Esophagus muscularis mucosa (tissue), 3 donors: ENCODE results near the gene COX6A1.

Experiments
- CTCF ChIP-seq, 3 experiments: fragments of 200-600 bp in 2 of 3; fragments of 450-650 bp in 1 of 3; sonication (generic) in 2 of 3; IDR thresholded peaks; one replicate each; pipeline ENCODE4 v1.5.1; 2017 to 2019; ENCODE audit warnings: antibody characterized with exemption in 3 of 3, mild to moderate bottlenecking in 2 of 3, moderate library complexity in 1 of 3
- EP300 ChIP-seq: sonication (generic); formaldehyde crosslinking; IDR thresholded peaks from one replicate; pipeline ENCODE4 v1.6.1; 2017; ENCODE audit warnings: antibody characterized with exemption

GRCh38 chr12:120480211-120480610, 42.3 kb downstream of the COX6A1 start:
- TF ChIP-seq CTCF (IDR thresholded peaks at IDR 0.05) (no peak), EP300 (no peak)
